Lung (tissue), 12 donors: Measurements from ENCODE around the gene TULP4. TPM values are rescaled to one million over a fixed set of nuclear protein-coding genes. Genes with fewer than 3 reads are reported as not detected.
"Not testable (repeated sequence)": the region's sequence is repeated elsewhere in the genome, so short reads cannot be mapped to it uniquely, and the experiment has no call there.

Source experiments
- ATAC-seq: fragments of 200-7000 bp; cut with Tn5 transposase; one replicate; pipeline ENCODE4 v1.9.1; 2020; ENCODE audit warnings: moderate number of reproducible peaks; ENCODE audit not compliant: insufficient read depth, low FRiP score
- DNase-seq, 3 donors: peaks; one replicate each; pipeline ENCODE4 v3.0.0-alpha.2; 2013 to 2017
- H3K27ac ChIP-seq, 2 donors: one replicate each; pipeline ENCODE4 v1.5.1; 2013; ENCODE audit warnings: mild to moderate bottlenecking in 2 of 2, moderate library complexity in 2 of 2, control low read depth in 1 of 2, inconsistent platforms in 1 of 2, low read depth in 1 of 2, low read length in 1 of 2
- H3K27me3 ChIP-seq, 3 donors: one replicate each; pipeline ENCODE4 v1.5.1; 2013; ENCODE audit warnings: low read length in 2 of 3; ENCODE audit not compliant: control insufficient read depth in 3 of 3, insufficient read depth in 3 of 3
- H3K36me3 ChIP-seq, 4 donors: one replicate each; pipeline ENCODE4 v1.5.1; 2013; ENCODE audit warnings: low read length in 4 of 4, mild to moderate bottlenecking in 1 of 4, moderate library complexity in 1 of 4; ENCODE audit not compliant: control insufficient read depth in 4 of 4, insufficient read depth in 4 of 4
- H3K4me1 ChIP-seq, 5 donors: one replicate each; pipeline ENCODE4 v1.5.1; 2013; ENCODE audit warnings: low read length in 5 of 5, mild to moderate bottlenecking in 2 of 5, moderate library complexity in 1 of 5; ENCODE audit not compliant: control insufficient read depth in 5 of 5, insufficient read depth in 5 of 5
- H3K4me3 ChIP-seq: one replicate; pipeline ENCODE4 v1.5.1; 2013; ENCODE audit warnings: mild to moderate bottlenecking, control low read depth, moderate library complexity
- H3K9ac ChIP-seq, 2 donors: one replicate each; pipeline ENCODE4 v1.5.1; 2013; ENCODE audit warnings: low read length in 2 of 2, control low read depth in 1 of 2; ENCODE audit not compliant: insufficient read depth in 1 of 2
- H3K9me3 ChIP-seq, 4 donors: one replicate each; pipeline ENCODE4 v1.5.1; 2013; ENCODE audit warnings: low read length in 3 of 4, mild to moderate bottlenecking in 1 of 4, moderate library complexity in 1 of 4; ENCODE audit not compliant: control insufficient read depth in 4 of 4, insufficient read depth in 3 of 4
- WGBS, 2 donors: extraction: QIAGEN DNeasy Blood & Tissue Kit; methylation state at CpG; one replicate each; pipeline ENCODE4 v1.1.7; 2013; 5-methylcytosine and 5-hydroxymethylcytosine counted together
- polyA plus RNA-seq, 2 donors: library from polyadenylated mRNA; stranded (reverse); fragments of 200-250 nt; gene quantifications; one replicate each; pipeline ENCODE4 v1.2.1, GENCODE V29; 2013
- total RNA-seq, 2 donors: library from RNA; depleted of rRNA in 1 of 2; stranded (reverse); fragments of >200 nt in 1 of 2; gene quantifications; one replicate each; pipeline ENCODE4 v1.2.1, GENCODE V29; 2014 to 2021
- TF ChIP-seq, protein P1 (sequence below): IDR thresholded peaks from 2 replicates; pipeline ENCODE4 v1.5.1; 2012; ENCODE audit warnings: mild to moderate bottlenecking; ENCODE audit errors: control extremely low read depth, extremely low read depth
- donor health status: control.
- donor health status: control.
- donor health status: Bipolar disorder and iron deficiency.
- donor health status: healthy.
- donor health status: DM: yes; HTN: yes; CAD: no.

The TULP4 gene
- total and polyA plus RNA-seq, 4 donors: 4.5 to 147 (median 39.2) TPM

DNA sequence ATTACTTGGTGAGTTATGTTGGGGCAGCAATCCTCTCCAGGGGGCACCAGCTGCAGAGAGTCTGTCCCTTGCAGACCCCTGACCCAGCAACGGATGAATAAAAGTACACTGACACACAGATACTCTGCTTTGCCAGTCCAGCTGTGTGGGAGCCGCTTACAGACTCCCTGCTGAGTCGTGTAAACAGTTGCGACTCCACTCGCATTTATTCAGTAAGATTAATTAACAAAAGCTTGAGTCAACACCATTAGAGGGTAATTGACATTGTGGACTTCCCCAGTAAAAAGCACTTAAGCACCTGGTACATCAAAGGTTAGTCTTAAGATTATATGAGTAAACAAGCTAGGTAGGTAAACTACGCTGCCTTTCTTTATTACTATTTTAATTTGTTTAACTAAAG lies 155.7 kb downstream of the TULP4 start:
- Histone ChIP-seq H3K36me3 (peaks cover 0 to 11% (median 4%) of the 10 kb centered on the region in 4 donors), H3K27me3 (no peaks in the 10 kb centered on the region), H3K9me3 (peaks cover 0 to 7% (median 0%) of the 10 kb centered on the region in 4 donors), H3K4me3 (no peak overlapping the region), H3K9ac (no peak overlapping the region), H3K4me1 (no peaks in the 10 kb centered on the region), H3K27ac (no peak overlapping the region)
- WGBS, 2 donors: 55 to 81% methylated on average over 6 of the region's 6 CpGs
- TF ChIP-seq, protein P1, sequence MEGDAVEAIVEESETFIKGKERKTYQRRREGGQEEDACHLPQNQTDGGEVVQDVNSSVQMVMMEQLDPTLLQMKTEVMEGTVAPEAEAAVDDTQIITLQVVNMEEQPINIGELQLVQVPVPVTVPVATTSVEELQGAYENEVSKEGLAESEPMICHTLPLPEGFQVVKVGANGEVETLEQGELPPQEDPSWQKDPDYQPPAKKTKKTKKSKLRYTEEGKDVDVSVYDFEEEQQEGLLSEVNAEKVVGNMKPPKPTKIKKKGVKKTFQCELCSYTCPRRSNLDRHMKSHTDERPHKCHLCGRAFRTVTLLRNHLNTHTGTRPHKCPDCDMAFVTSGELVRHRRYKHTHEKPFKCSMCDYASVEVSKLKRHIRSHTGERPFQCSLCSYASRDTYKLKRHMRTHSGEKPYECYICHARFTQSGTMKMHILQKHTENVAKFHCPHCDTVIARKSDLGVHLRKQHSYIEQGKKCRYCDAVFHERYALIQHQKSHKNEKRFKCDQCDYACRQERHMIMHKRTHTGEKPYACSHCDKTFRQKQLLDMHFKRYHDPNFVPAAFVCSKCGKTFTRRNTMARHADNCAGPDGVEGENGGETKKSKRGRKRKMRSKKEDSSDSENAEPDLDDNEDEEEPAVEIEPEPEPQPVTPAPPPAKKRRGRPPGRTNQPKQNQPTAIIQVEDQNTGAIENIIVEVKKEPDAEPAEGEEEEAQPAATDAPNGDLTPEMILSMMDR: no peak
- ATAC-seq: no peak
- DNase-seq: no peak

DNA sequence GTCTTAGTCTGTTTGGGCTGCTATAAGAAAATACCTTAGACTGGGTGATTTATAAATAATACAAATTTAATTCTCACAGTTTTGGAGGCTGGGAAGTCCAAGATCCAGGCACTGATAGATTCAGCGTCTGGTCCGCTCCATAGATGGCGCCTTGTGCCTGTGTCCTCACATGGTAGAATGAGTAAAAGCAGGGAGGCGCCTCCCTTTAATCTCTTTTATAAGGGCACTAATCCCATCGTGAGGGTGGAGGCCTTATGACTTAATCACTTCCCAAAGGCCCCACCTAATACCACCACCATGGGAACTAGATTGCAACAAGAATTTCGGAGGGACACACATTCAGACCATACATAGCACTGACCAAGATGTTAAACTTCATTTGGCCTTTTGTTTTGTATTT lies 156.4 kb downstream of the TULP4 start:
- no peak overlapping the region for H3K4me3 ChIP-seq
- no peak for ATAC-seq
- no peak overlapping the region for H3K9ac ChIP-seq
- no peaks in the 10 kb centered on the region for H3K27me3 ChIP-seq
- no peaks in the 10 kb centered on the region for H3K4me1 ChIP-seq
- H3K9me3 ChIP-seq: peaks cover 0 to 7% (median 0%) of the 10 kb centered on the region in 4 donors
- TF ChIP-seq, protein P1: no peak
- no peak overlapping the region for H3K27ac ChIP-seq
- WGBS, 2 donors: 92 to 96% methylated on average over 6 of the region's 6 CpGs
- peaks cover 0 to 11% (median 3%) of the 10 kb centered on the region in 4 donors for H3K36me3 ChIP-seq
- no peak for DNase-seq

DNA sequence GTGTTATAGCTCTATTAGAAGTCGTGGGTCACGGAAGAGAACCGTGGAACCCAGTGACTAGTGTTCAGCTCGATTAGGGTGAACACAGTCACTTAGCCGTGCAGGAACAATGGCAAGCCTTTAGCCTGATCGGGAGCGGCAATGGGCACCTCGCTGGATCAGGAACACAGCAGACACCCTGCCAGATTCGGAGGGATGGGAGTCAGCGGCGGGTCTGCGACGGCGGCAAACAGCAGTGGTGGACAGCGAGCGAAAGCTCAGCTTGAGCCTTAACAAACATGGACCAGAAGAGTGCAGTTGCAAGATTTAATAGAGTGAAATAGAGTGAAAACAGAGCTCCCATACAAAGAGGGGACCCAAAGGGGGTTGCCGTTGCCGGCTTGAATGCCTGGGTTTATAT lies 157.8 kb downstream of the TULP4 start:
- not testable (repeated sequence) for ATAC-seq, H3K9ac ChIP-seq, H3K4me3 ChIP-seq, H3K27ac ChIP-seq, DNase-seq, H3K9me3 ChIP-seq, H3K27me3 ChIP-seq, H3K4me1 ChIP-seq, H3K36me3 ChIP-seq
- WGBS, 2 donors: 98% methylated on average over 18 of the region's 18 CpGs

DNA sequence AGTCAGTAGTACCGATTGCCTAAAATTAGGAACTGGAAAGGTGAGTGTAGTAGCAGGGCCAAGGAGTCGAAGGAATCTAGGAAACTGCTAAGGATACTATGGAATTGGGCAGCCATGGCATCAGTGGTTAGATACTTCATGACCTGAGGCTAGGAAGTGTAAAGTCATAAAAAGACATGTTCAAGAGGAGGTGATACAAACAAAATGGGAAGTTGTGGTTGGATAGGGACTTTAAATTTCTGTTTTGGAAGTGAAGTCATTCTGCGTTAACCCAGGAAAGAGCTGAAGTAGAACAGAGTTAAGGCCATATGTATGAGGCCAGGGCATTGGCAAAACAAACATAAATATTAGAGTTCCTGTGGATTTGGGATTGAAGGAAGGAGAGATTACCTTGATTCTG lies 159.1 kb downstream of the TULP4 start:
- DNase-seq: no peak
- no peak for ATAC-seq
- TF ChIP-seq, protein P1: no peak

More for the DNA sequence above, 159.1 kb downstream of the TULP4 start:
- Histone ChIP-seq H3K4me3 (no peak overlapping the region), H3K36me3 (peaks cover 0 to 3% (median 1%) of the 10 kb centered on the region in 4 donors), H3K27me3 (no peaks in the 10 kb centered on the region), H3K9me3 (no peaks in the 10 kb centered on the region), H3K9ac (no peak overlapping the region), H3K27ac (no peak overlapping the region), H3K4me1 (no peaks in the 10 kb centered on the region)
- 72 to 89% methylated on average over 3 of the region's 3 CpGs for whole genome bisulfite sequencing, 2 donors
